Muscle of leg (tissue), 11 donors: Measurements from ENCODE around the gene GJA5. TPM values are rescaled to one million over a fixed set of nuclear protein-coding genes. Genes with fewer than 3 reads are reported as not detected.

Source experiments
- DNase-seq: peaks from one replicate; pipeline ENCODE4 v3.0.0; 2013
- H3K27ac ChIP-seq: one replicate; pipeline ENCODE4 v1.5.1; 2013; ENCODE audit warnings: mild to moderate bottlenecking, low read length, control low read depth
- H3K27me3 ChIP-seq: one replicate; pipeline ENCODE4 v1.6.1; 2013; ENCODE audit warnings: low read length; ENCODE audit not compliant: control insufficient read depth, insufficient read depth
- H3K36me3 ChIP-seq: one replicate; pipeline ENCODE4 v1.6.1; 2013; ENCODE audit warnings: low read length; ENCODE audit not compliant: control insufficient read depth, insufficient read depth
- H3K4me1 ChIP-seq: one replicate; pipeline ENCODE4 v1.6.1; 2013; ENCODE audit warnings: low read length; ENCODE audit not compliant: control insufficient read depth, insufficient read depth
- H3K4me3 ChIP-seq: one replicate; pipeline ENCODE4 v1.5.1; 2013; ENCODE audit warnings: low read length, control low read depth
- H3K9me3 ChIP-seq: replicated peaks from 2 replicates; pipeline ENCODE4 v1.6.1; 2013; ENCODE audit warnings: low read depth, low read length; ENCODE audit not compliant: control insufficient read depth
- WGBS: methylation state at CpG from one replicate; pipeline ENCODE4 v1.1.5; 2013; ENCODE audit warnings: missing lambda C conversion rate; ENCODE audit not compliant: insufficient coverage; 5-methylcytosine and 5-hydroxymethylcytosine counted together
- polyA plus RNA-seq, 8 donors: library from polyadenylated mRNA; unstranded; fragments of 120-200 nt; gene quantifications; one replicate each; pipeline versions ENCODE4 v1.2.1 to v1.2.3, GENCODE V29; 2013; ENCODE audit warnings: inconsistent platforms in 1 of 8, low replicate concordance in 1 of 8; ENCODE audit not compliant: insufficient read length in 8 of 8, insufficient read depth in 1 of 8
- total RNA-seq: library from RNA; stranded (reverse); fragments of 120-200 nt; gene quantifications from one replicate; pipeline ENCODE4 v1.2.4, GENCODE V29; 2013

Gene GJA5
- total and polyA plus RNA-seq, 9 donors, result 12.9 to 27.1 (median 25.3) TPM

GRCh38 chr1:147791876-147792275, 31.5 kb upstream of the GJA5 start:
- DNase-seq, result no peak
- Histone ChIP-seq H3K4me1 (no peaks in the 10 kb centered on the region), H3K9me3 (no peaks in the 10 kb centered on the region), H3K4me3 (no peak overlapping the region), H3K36me3 (no peaks in the 10 kb centered on the region), H3K27ac (no peak overlapping the region), H3K27me3 (no peaks in the 10 kb centered on the region)
- no CpG with 5 or more reads among the region's 1 CpG for WGBS

- Histone ChIP-seq H3K36me3 (no peaks in the 10 kb centered on the region), H3K27me3 (peaks cover 2% of the 10 kb centered on the region), H3K4me1 (no peaks in the 10 kb centered on the region), H3K4me3 (no peak overlapping the region), H3K27ac (no peak overlapping the region), H3K9me3 (no peaks in the 10 kb centered on the region)
- no peak for DNase-seq
- WGBS, result no CpG with 5 or more reads among the region's 2 CpGs
Measured at GRCh38 chr1:147787765-147788164, 27.4 kb upstream of the GJA5 start.

- Histone ChIP-seq H3K27me3 (peaks cover 2% of the 10 kb centered on the region), H3K4me1 (no peaks in the 10 kb centered on the region), H3K27ac (no peak overlapping the region), H3K36me3 (no peaks in the 10 kb centered on the region), H3K9me3 (no peaks in the 10 kb centered on the region), H3K4me3 (no peak overlapping the region)
- 24% methylated on average over 2 of the region's 3 CpGs for WGBS
- peak; percentile 30 for DNase-seq
Measured at GRCh38 chr1:147786536-147786935, 26.1 kb upstream of the GJA5 start.

- H3K27me3 ChIP-seq, result peaks cover 2% of the 10 kb centered on the region
- H3K36me3 ChIP-seq, result no peaks in the 10 kb centered on the region
- no peak overlapping the region for H3K4me3 ChIP-seq
- WGBS, result 69% methylated on average over 4 of the region's 7 CpGs
- H3K9me3 ChIP-seq, result no peaks in the 10 kb centered on the region
- H3K27ac ChIP-seq, result no peak overlapping the region
- DNase-seq, result no peak
- H3K4me1 ChIP-seq, result no peaks in the 10 kb centered on the region
Measured at GRCh38 chr1:147785794-147786506, 25.5 kb upstream of the GJA5 start.

- no CpG with 5 or more reads among the region's 1 CpG for WGBS
Measured at GRCh38 chr1:147784941-147785340, 24.5 kb upstream of the GJA5 start.

GRCh38 chr1:147781056-147781471, 20.7 kb upstream of the GJA5 start:
- peaks cover 2% of the 10 kb centered on the region for H3K27me3 ChIP-seq
- no peaks in the 10 kb centered on the region for H3K4me1 ChIP-seq
- no peaks in the 10 kb centered on the region for H3K36me3 ChIP-seq
- H3K27ac ChIP-seq, result no peak overlapping the region
- no peaks in the 10 kb centered on the region for H3K9me3 ChIP-seq
- H3K4me3 ChIP-seq, result no peak overlapping the region
- DNase-seq, result no peak
- WGBS, result 60% methylated on average over 1 of the region's 3 CpGs

More at GRCh38 chr1:147784941-147785340, 24.5 kb upstream of the GJA5 start:
- H3K4me1 ChIP-seq, result no peaks in the 10 kb centered on the region
- no peak for DNase-seq
- no peaks in the 10 kb centered on the region for H3K36me3 ChIP-seq
- H3K27me3 ChIP-seq, result peaks cover 2% of the 10 kb centered on the region
- no peak overlapping the region for H3K27ac ChIP-seq
- H3K4me3 ChIP-seq, result no peak overlapping the region
- no peaks in the 10 kb centered on the region for H3K9me3 ChIP-seq

- Histone ChIP-seq H3K4me1 (no peaks in the 10 kb centered on the region), H3K9me3 (no peaks in the 10 kb centered on the region), H3K4me3 (no peak overlapping the region), H3K36me3 (no peaks in the 10 kb centered on the region), H3K27ac (no peak overlapping the region), H3K27me3 (no peaks in the 10 kb centered on the region)
- DNase-seq, result no peak
- no CpG with 5 or more reads among the region's 5 CpGs for WGBS
Measured at GRCh38 chr1:147777694-147778093, 17.3 kb upstream of the GJA5 start.

GRCh38 chr1:147773215-147773715, 12.9 kb upstream of the GJA5 start:
- peak overlapping the region; percentile 12 for H3K4me3 ChIP-seq
- H3K27me3 ChIP-seq, result no peaks in the 10 kb centered on the region
- H3K9me3 ChIP-seq, result no peaks in the 10 kb centered on the region
- 13% methylated on average over 9 of the region's 9 CpGs for WGBS
- peak overlapping the region; percentile 53 for H3K27ac ChIP-seq
- peaks cover 11% of the 10 kb centered on the region for H3K4me1 ChIP-seq
- no peaks in the 10 kb centered on the region for H3K36me3 ChIP-seq
- DNase-seq, result no peak

GRCh38 chr1:147772570-147772969, 12.2 kb upstream of the GJA5 start:
- no CpG with 5 or more reads among the region's 4 CpGs for WGBS
- H3K36me3 ChIP-seq, result no peaks in the 10 kb centered on the region
- H3K9me3 ChIP-seq, result no peaks in the 10 kb centered on the region
- H3K27me3 ChIP-seq, result no peaks in the 10 kb centered on the region
- DNase-seq, result no peak
- H3K27ac ChIP-seq, result no peak overlapping the region
- H3K4me3 ChIP-seq, result peak overlapping the region; percentile 12
- H3K4me1 ChIP-seq, result peaks cover 11% of the 10 kb centered on the region

GRCh38 chr1:147771226-147772125, 11.1 kb upstream of the GJA5 start:
- Histone ChIP-seq H3K4me1 (peaks cover 11% of the 10 kb centered on the region), H3K4me3 (peak overlapping the region; percentile 13), H3K36me3 (no peaks in the 10 kb centered on the region), H3K27ac (no peak overlapping the region), H3K27me3 (no peaks in the 10 kb centered on the region), H3K9me3 (no peaks in the 10 kb centered on the region)
- no peak for DNase-seq
- WGBS, result 58% methylated on average over 6 of the region's 10 CpGs
